ENCODE data around the gene ADCY3.

The ADCY3 gene

GRCh38 chr2:24920809-24921441 lies 888 bp upstream of the ADCY3 start:
- H3K4me3 ChIP-seq (ENCODE audit: low read length, poor library complexity, severe bottlenecking) = peak overlapping the region; percentile 92
- peaks cover 32% of the 10 kb centered on the region for H3K4me1 ChIP-seq (ENCODE audit: insufficient read depth, low read length, poor library complexity, severe bottlenecking)
- H4K20me1 ChIP-seq (ENCODE audit: insufficient read depth, low read length, poor library complexity, severe bottlenecking) = peaks cover 31% of the 10 kb centered on the region
- TF ChIP-seq CTCF (conservative IDR thresholded peaks at IDR 0.05; ENCODE audit: low read length) = peak; percentile 59
- no peak for TF ChIP-seq EZH2phosphoT487 (IDR thresholded peaks at IDR 0.05; ENCODE audit: borderline replicate concordance)
- no peaks in the 10 kb centered on the region for H3K27me3 ChIP-seq (ENCODE audit: insufficient read depth, low read length, poor library complexity, severe bottlenecking)
- H3K36me3 ChIP-seq (ENCODE audit: insufficient read depth, low read length) = no peaks in the 10 kb centered on the region
- H3K4me2 ChIP-seq (ENCODE audit: low read depth, low read length, poor library complexity, severe bottlenecking) = peak overlapping the region; percentile 63
- H2AFZ ChIP-seq (ENCODE audit: low read length) = peak overlapping the region; percentile 59
- no peaks in the 10 kb centered on the region for H3F3A ChIP-seq (ENCODE audit: low read depth)
- H3K9me3 ChIP-seq (ENCODE audit: insufficient read depth, low read depth, low read length) = no peaks in the 10 kb centered on the region
- H3K9ac ChIP-seq (ENCODE audit: low read depth, low read length, poor library complexity, severe bottlenecking) = peak overlapping the region; percentile 3
- no peaks in the 10 kb centered on the region for H3K9me2 ChIP-seq (replicated peaks; ENCODE audit: low read depth, low read length)
- peaks cover 36% of the 10 kb centered on the region for H3K79me2 ChIP-seq (ENCODE audit: insufficient read depth, low read length)

- peak overlapping the region; percentile 79 for H3K4me2 ChIP-seq (ENCODE audit: low read depth, low read length, poor library complexity, severe bottlenecking)
- H3F3A ChIP-seq (ENCODE audit: low read depth) = no peaks in the 10 kb centered on the region
- H3K9me3 ChIP-seq (ENCODE audit: insufficient read depth, low read depth, low read length) = no peaks in the 10 kb centered on the region
- no peaks in the 10 kb centered on the region for H3K27me3 ChIP-seq (ENCODE audit: insufficient read depth, low read length, poor library complexity, severe bottlenecking)
- H3K4me3 ChIP-seq (ENCODE audit: low read length, poor library complexity, severe bottlenecking) = peak overlapping the region; percentile 92
- H4K20me1 ChIP-seq (ENCODE audit: insufficient read depth, low read length, poor library complexity, severe bottlenecking) = peaks cover 43% of the 10 kb centered on the region
- no peaks in the 10 kb centered on the region for H3K36me3 ChIP-seq (ENCODE audit: insufficient read depth, low read length)
- peaks cover 39% of the 10 kb centered on the region for H3K4me1 ChIP-seq (ENCODE audit: insufficient read depth, low read length, poor library complexity, severe bottlenecking)
- no peak for TF ChIP-seq EZH2phosphoT487 (IDR thresholded peaks at IDR 0.05; ENCODE audit: borderline replicate concordance)
- TF ChIP-seq CTCF (conservative IDR thresholded peaks at IDR 0.05; ENCODE audit: low read length) = no peak
- H3K9me2 ChIP-seq (replicated peaks; ENCODE audit: low read depth, low read length) = no peaks in the 10 kb centered on the region
- H3K79me2 ChIP-seq (ENCODE audit: insufficient read depth, low read length) = peaks cover 49% of the 10 kb centered on the region
- peak overlapping the region; percentile 79 for H2AFZ ChIP-seq (ENCODE audit: low read length)
- peak overlapping the region; percentile 74 for H3K9ac ChIP-seq (ENCODE audit: low read depth, low read length, poor library complexity, severe bottlenecking)
Observed at GRCh38 chr2:24919506-24920097, 435 bp downstream of the ADCY3 start.

GRCh38 chr2:24919037-24919505 lies 966 bp downstream of the ADCY3 start:
- Histone ChIP-seq H3K9me2 (replicated peaks; ENCODE audit: low read depth, low read length) (no peaks in the 10 kb centered on the region), H3K4me2 (ENCODE audit: low read depth, low read length, poor library complexity, severe bottlenecking) (peak overlapping the region; percentile 79), H3F3A (ENCODE audit: low read depth) (no peaks in the 10 kb centered on the region), H2AFZ (ENCODE audit: low read length) (peak overlapping the region; percentile 79), H3K27me3 (ENCODE audit: insufficient read depth, low read length, poor library complexity, severe bottlenecking) (no peaks in the 10 kb centered on the region), H3K9ac (ENCODE audit: low read depth, low read length, poor library complexity, severe bottlenecking) (peak overlapping the region; percentile 74), H4K20me1 (ENCODE audit: insufficient read depth, low read length, poor library complexity, severe bottlenecking) (peaks cover 47% of the 10 kb centered on the region), H3K9me3 (ENCODE audit: insufficient read depth, low read depth, low read length) (no peaks in the 10 kb centered on the region), H3K36me3 (ENCODE audit: insufficient read depth, low read length) (no peaks in the 10 kb centered on the region), H3K79me2 (ENCODE audit: insufficient read depth, low read length) (peaks cover 55% of the 10 kb centered on the region), H3K4me1 (ENCODE audit: insufficient read depth, low read length, poor library complexity, severe bottlenecking) (peaks cover 39% of the 10 kb centered on the region), H3K4me3 (ENCODE audit: low read length, poor library complexity, severe bottlenecking) (peak overlapping the region; percentile 92)
- no peak for TF ChIP-seq EZH2phosphoT487 (IDR thresholded peaks at IDR 0.05; ENCODE audit: borderline replicate concordance)
- no peak for TF ChIP-seq CTCF (conservative IDR thresholded peaks at IDR 0.05; ENCODE audit: low read length)

All from Loucy (cell line).